Sigmoid colon (tissue), 4 donors: ENCODE results near the gene DSCAM.

Experiments used
- POLR2A ChIP-seq, 2 donors: fragments of 450-650 bp; IDR thresholded peaks; one replicate each; pipeline ENCODE4 v1.6.1; 2016; ENCODE audit warnings: antibody characterized with exemption in 2 of 2, mild to moderate bottlenecking in 2 of 2, moderate library complexity in 2 of 2
- POLR2AphosphoS5 ChIP-seq, 4 donors: sonication (generic); formaldehyde crosslinking; IDR thresholded peaks; one replicate each; pipeline ENCODE4 v1.6.1; 2017; ENCODE audit warnings: antibody characterized with exemption in 4 of 4

DNA sequence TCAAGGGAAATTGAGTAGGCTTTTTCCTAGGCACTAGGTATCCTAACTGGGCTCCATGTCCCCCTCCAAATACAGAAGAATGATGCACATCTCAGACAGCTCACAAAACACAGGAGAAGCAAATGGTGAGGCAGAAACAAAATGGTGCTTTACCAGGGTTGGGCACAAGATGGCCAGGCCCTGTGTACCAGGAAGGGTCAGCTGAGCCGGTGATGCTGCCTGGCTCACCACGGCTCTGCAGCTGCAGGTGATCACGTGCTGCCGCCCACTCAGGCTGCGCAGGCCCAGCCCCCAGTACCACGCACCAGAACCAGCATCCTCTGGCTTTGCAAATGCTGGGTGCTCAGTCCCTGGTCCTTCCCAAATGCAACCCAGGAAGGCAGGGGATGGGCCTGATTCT is 993 bp upstream of the DSCAM start:
- TF ChIP-seq POLR2A (IDR thresholded peaks at IDR 0.05) (no peak), POLR2AphosphoS5 (IDR thresholded peaks at IDR 0.05) (no peak)
